HG03342 (cell line): ENCODE data around the gene TMEM220.
A peak's percentile ranks its signal among the peaks of the same experiment; 100 is the strongest.
"Not testable (repeated sequence)": the region's sequence is repeated elsewhere in the genome, so short reads cannot be mapped to it uniquely, and the experiment has no call there.

ENCODE experiments used
- ATAC-seq: cut with Tn5 transposase; IDR thresholded peaks from one replicate; pipeline ENCODE4 v1.9.1; 2021; ENCODE audit warnings: mild to moderate bottlenecking, moderate library complexity; ENCODE audit not compliant: unreplicated experiment

Gene TMEM220

GRCh38 chr17:10731408-10731879 is 1.6 kb upstream of the TMEM220 start:
- no peak for ATAC-seq

GRCh38 chr17:10730247-10730646 is 424 bp upstream of the TMEM220 start:
- ATAC-seq: not testable (repeated sequence)

- no peak for ATAC-seq
These were observed 1.4 kb downstream of the TMEM220 start for GRCh38 chr17:10728331-10728892.

GRCh38 chr17:10727192-10727591 is 2.6 kb downstream of the TMEM220 start:
- ATAC-seq: no peak

GRCh38 chr17:10726196-10726595 is 3.6 kb downstream of the TMEM220 start:
- ATAC-seq: no peak

GRCh38 chr17:10725262-10725661 is 4.6 kb downstream of the TMEM220 start:
- no peak for ATAC-seq

- ATAC-seq: no peak
These were observed 5.2 kb downstream of the TMEM220 start for GRCh38 chr17:10724546-10725195.

GRCh38 chr17:10718547-10718946 is 11.3 kb downstream of the TMEM220 start:
- no peak for ATAC-seq

GRCh38 chr17:10716218-10716617 is 13.6 kb downstream of the TMEM220 start:
- ATAC-seq: no peak

- ATAC-seq: no peak
These were observed 16.5 kb downstream of the TMEM220 start for GRCh38 chr17:10713318-10713717.

GRCh38 chr17:10705727-10706126 is 24.1 kb downstream of the TMEM220 start:
- ATAC-seq: no peak

GRCh38 chr17:10702574-10702973 is 27.2 kb downstream of the TMEM220 start:
- ATAC-seq: no peak

- no peak for ATAC-seq
These were observed 30.0 kb downstream of the TMEM220 start for GRCh38 chr17:10699856-10700255.

- ATAC-seq: no peak
These were observed 31.6 kb downstream of the TMEM220 start for GRCh38 chr17:10698096-10698818.

GRCh38 chr17:10697092-10698081 is 32.4 kb downstream of the TMEM220 start, which contains the start of the genes ADPRM and SCO1:
ADPRM (plus strand) TSS chr17:10697594; CDS start chr17:10704927, 7,333 bp downstream.
SCO1 (minus strand) TSS chr17:10697533; CDS start chr17:10697507, 26 bp downstream.
- ATAC-seq: peak; percentile 91

- ATAC-seq: not testable (repeated sequence)
These were observed 33.9 kb downstream of the TMEM220 start for GRCh38 chr17:10695875-10696407.

- ATAC-seq: no peak
These were observed 42.3 kb downstream of the TMEM220 start for GRCh38 chr17:10687499-10687898.

GRCh38 chr17:10683853-10684252 is 46.0 kb downstream of the TMEM220 start:
- no peak for ATAC-seq

- no peak for ATAC-seq
These were observed 47.9 kb downstream of the TMEM220 start for GRCh38 chr17:10681866-10682446.

- no peak for ATAC-seq
These were observed 55.1 kb downstream of the TMEM220 start for GRCh38 chr17:10674704-10675103.
